22Rv1 (cell line): Measurements from ENCODE around the gene ZNF385A.
A peak's percentile ranks its signal among the peaks of the same experiment; 100 is the strongest.

Source experiments
- H3K27ac ChIP-seq: fragments of 450-650 bp; 2 replicates; pipeline ENCODE4 v1.5.1; 2017
- ZFX ChIP-seq: fragments of 450-650 bp; IDR thresholded peaks from 2 replicates; pipeline ENCODE4 v1.6.1; 2017; ENCODE audit warnings: antibody characterized with exemption, borderline replicate concordance
- TF ChIP-seq, protein P1 (sequence below): fragments of 450-650 bp; IDR thresholded peaks from 2 replicates; pipeline ENCODE4 v1.5.1; 2017; ENCODE audit warnings: mild to moderate bottlenecking

Gene ZNF385A

GRCh38 chr12:54337854-54338650 lies 46.5 kb downstream of the ZNF385A start:
- no peak overlapping the region for H3K27ac ChIP-seq
- TF ChIP-seq, protein P1, sequence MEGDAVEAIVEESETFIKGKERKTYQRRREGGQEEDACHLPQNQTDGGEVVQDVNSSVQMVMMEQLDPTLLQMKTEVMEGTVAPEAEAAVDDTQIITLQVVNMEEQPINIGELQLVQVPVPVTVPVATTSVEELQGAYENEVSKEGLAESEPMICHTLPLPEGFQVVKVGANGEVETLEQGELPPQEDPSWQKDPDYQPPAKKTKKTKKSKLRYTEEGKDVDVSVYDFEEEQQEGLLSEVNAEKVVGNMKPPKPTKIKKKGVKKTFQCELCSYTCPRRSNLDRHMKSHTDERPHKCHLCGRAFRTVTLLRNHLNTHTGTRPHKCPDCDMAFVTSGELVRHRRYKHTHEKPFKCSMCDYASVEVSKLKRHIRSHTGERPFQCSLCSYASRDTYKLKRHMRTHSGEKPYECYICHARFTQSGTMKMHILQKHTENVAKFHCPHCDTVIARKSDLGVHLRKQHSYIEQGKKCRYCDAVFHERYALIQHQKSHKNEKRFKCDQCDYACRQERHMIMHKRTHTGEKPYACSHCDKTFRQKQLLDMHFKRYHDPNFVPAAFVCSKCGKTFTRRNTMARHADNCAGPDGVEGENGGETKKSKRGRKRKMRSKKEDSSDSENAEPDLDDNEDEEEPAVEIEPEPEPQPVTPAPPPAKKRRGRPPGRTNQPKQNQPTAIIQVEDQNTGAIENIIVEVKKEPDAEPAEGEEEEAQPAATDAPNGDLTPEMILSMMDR, result no peak
- no peak for TF ChIP-seq ZFX

GRCh38 chr12:54337280-54337842 lies 47.2 kb downstream of the ZNF385A start:
- TF ChIP-seq, protein P1, result no peak
- no peak for TF ChIP-seq ZFX
- no peak overlapping the region for H3K27ac ChIP-seq

DNA sequence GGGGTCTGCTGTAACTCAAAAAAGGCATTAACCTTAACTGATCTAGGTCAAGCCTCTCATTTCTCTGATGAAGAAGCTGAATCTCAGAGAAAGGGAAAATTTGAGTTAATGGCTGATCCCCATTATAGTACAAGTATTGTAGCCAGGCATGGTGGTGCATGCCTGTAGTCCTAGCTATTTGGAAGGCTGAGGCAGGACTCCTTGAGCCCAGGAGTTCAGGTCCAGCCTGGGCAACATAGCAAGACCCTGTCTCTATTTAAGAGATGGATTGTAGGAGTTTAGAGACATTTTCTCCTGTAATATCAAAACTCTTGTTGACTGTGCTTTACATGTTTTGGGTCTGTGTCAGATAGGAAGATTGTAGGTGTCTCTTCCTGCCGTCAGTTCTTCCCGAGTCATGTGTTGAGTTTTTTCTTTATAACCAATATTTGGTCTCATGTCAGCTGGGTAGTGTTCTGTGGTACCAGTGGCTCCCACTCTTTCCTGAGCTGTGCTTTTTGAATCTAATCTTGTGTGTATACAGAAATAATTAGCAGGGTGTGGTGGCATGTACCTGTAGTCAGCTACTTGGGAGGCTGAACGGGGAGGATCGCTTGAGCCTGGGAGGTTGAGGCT lies 51.0 kb downstream of the ZNF385A start:
- TF ChIP-seq ZFX, result no peak
- TF ChIP-seq, protein P1, result no peak

DNA sequence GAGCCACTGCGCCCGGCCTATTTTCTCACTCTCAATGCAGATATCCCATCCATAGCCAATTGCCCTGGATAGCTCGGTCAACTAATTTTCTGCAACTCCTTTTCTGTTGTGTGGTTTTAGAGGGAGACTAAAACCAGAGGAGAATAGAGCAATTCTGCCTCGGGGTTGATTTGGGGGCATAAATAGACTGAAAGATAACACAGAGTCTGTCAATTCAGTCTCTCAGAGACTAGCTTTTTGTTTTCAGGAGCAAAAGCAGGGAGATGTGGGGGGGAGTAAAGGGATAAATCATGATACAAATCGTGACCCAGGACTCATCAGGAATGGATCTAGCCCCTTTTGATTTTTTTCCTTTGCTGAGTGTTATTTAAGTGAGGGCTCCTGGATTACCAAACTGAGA lies 53.1 kb downstream of the ZNF385A start:
- H3K27ac ChIP-seq, result no peak overlapping the region
- no peak for TF ChIP-seq ZFX
- TF ChIP-seq, protein P1, result no peak

More for the DNA sequence above, 51.0 kb downstream of the ZNF385A start:
- H3K27ac ChIP-seq, result no peak overlapping the region

- H3K27ac ChIP-seq, result no peak overlapping the region
- no peak for TF ChIP-seq ZFX
Measured at GRCh38 chr12:54330442-54330841, 54.1 kb downstream of the ZNF385A start.

DNA sequence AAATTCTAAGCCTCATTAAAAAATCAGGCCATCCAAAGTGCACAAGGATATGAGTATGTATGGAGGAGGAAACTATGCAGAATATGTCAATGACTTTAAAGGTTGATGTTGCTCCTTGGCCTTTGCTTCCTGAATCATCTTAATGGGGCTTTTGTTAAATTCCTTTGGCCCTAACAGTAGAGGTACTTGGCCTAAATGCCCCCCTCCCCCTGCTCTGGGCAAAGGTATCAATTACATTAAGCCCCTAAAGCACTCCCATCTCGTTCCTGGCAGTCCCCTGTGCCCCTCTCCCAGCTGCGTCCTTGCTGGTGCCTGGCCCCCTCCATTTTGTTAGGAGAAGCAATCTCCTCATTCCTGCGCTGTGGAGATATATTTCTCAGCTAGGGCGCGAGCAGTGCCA lies 54.8 kb downstream of the ZNF385A start:
- no peak overlapping the region for H3K27ac ChIP-seq
- no peak for TF ChIP-seq ZFX
- TF ChIP-seq, protein P1, result no peak

DNA sequence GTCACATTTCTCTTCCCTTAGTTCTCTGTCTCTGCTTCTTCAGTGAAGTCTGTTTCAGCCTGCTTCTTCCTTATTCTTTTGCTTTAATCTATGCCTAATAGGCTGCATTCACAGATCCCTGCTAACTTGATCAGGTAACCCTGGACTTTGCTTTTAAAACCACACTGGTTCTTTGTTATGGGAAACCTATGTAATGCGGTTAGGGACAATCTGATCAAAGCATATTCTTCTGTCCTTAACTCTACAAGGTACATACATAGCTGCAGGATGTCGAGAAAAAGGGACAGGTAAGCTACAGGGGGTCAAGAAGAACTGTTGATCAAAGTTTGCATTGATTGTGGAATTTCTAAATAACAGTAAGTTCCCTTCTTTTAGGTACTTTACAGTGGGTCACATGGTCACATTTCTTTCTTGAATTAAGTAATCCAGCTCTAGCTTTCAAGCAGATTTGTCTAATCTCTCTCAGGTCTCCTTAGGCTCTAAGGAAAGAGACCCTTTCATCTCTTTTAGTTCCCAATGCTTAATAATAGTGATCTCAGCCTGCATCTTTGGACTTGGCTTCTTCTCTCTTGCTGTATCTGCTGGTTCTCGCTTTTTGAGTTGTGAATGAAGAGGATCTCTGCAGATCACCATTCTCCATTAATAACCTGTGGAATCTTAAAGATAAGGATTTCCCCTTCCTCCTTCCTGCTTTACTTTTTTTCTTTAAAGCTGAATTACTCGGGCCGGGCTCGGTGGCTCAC lies 55.8 kb downstream of the ZNF385A start:
- TF ChIP-seq, protein P1, result no peak
- TF ChIP-seq ZFX, result no peak
- H3K27ac ChIP-seq, result no peak overlapping the region

GRCh38 chr12:54325442-54326109 lies 59.0 kb downstream of the ZNF385A start:
- H3K27ac ChIP-seq, result peak overlapping the region; percentile 82
